Naive thymus-derived CD8-positive, alpha-beta T cell (primary cell): ENCODE data around the gene AFF3. TPM values are rescaled to one million over a fixed set of nuclear protein-coding genes. Genes with fewer than 3 reads are reported as not detected.

Experiments
- ATAC-seq, 2 donors: fragments of 150-1000 bp; cut with Tn5 transposase in 1 of 2; sonication (Bioruptor Pico), chemical (Tn5 transposase) in 1 of 2; 1 replicate in 1 of 2; 2 replicates in 1 of 2; pipeline ENCODE4 v1.10.0; 2021; ENCODE audit warnings: mild to moderate bottlenecking in 2 of 2, moderate library complexity in 2 of 2
- POLR2A ChIA-PET: fragments of 350-600 bp; sonication (Branson Sonifier 250); formaldehyde crosslinking; loops from one replicate; lab custom pipeline; 2021; ENCODE audit warnings: antibody characterized with exemption; lab: Charles Lee
- DNase-seq, 10 donors: peaks; one replicate each; pipeline versions ENCODE4 v3.0.0 to v3.0.0-alpha.2; 2020 to 2022
- H3K27ac Mint-ChIP-seq, 10 donors: one replicate each; pipeline ENCODE4 v1.8.0; 2020 to 2022; ENCODE audit warnings: mild to moderate bottlenecking in 10 of 10, mixed read lengths in 10 of 10, moderate library complexity in 4 of 10, inconsistent platforms in 1 of 10
- H3K27me3 Mint-ChIP-seq, 5 donors: one replicate each; pipeline ENCODE4 v1.8.0; 2021 to 2022; ENCODE audit warnings: mixed read lengths in 5 of 5
- H3K36me3 Mint-ChIP-seq, 3 donors: one replicate each; pipeline ENCODE4 v1.8.0; 2020 to 2022; ENCODE audit warnings: mixed read lengths in 3 of 3, mild to moderate bottlenecking in 2 of 3, inconsistent platforms in 1 of 3
- H3K4me1 Mint-ChIP-seq, 4 donors: one replicate each; pipeline ENCODE4 v1.8.0; 2021 to 2022; ENCODE audit warnings: mixed read lengths in 4 of 4
- H3K4me3 Mint-ChIP-seq, 10 donors: one replicate each; pipeline ENCODE4 v1.8.0; 2020 to 2022; ENCODE audit warnings: mild to moderate bottlenecking in 10 of 10, mixed read lengths in 10 of 10, moderate library complexity in 6 of 10, inconsistent platforms in 1 of 10
- H3K9me3 Mint-ChIP-seq, 9 donors: one replicate each; pipeline ENCODE4 v1.8.0; 2020 to 2022; ENCODE audit warnings: mixed read lengths in 9 of 9, mild to moderate bottlenecking in 3 of 9, inconsistent platforms in 1 of 9, moderate library complexity in 1 of 9
- polyA plus RNA-seq, 3 donors: library from polyadenylated mRNA; unstranded; fragments of 300-500 nt; fragmentation: Illumina TruSeq; gene quantifications; one replicate each; pipeline ENCODE4 v1.2.3, GENCODE V29; 2021
- total RNA-seq, 8 experiments: library from RNA in 2 of 8; stranded (reverse) in 2 of 8; gene quantifications; one replicate each; pipeline ENCODE4 v1.2.3 and lab custom pipeline; 2021 to 2026

The AFF3 gene, protein sequence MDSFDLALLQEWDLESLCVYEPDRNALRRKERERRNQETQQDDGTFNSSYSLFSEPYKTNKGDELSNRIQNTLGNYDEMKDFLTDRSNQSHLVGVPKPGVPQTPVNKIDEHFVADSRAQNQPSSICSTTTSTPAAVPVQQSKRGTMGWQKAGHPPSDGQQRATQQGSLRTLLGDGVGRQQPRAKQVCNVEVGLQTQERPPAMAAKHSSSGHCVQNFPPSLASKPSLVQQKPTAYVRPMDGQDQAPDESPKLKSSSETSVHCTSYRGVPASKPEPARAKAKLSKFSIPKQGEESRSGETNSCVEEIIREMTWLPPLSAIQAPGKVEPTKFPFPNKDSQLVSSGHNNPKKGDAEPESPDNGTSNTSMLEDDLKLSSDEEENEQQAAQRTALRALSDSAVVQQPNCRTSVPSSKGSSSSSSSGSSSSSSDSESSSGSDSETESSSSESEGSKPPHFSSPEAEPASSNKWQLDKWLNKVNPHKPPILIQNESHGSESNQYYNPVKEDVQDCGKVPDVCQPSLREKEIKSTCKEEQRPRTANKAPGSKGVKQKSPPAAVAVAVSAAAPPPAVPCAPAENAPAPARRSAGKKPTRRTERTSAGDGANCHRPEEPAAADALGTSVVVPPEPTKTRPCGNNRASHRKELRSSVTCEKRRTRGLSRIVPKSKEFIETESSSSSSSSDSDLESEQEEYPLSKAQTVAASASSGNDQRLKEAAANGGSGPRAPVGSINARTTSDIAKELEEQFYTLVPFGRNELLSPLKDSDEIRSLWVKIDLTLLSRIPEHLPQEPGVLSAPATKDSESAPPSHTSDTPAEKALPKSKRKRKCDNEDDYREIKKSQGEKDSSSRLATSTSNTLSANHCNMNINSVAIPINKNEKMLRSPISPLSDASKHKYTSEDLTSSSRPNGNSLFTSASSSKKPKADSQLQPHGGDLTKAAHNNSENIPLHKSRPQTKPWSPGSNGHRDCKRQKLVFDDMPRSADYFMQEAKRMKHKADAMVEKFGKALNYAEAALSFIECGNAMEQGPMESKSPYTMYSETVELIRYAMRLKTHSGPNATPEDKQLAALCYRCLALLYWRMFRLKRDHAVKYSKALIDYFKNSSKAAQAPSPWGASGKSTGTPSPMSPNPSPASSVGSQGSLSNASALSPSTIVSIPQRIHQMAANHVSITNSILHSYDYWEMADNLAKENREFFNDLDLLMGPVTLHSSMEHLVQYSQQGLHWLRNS (N-terminal part only)
- total RNA-seq (10 to 100 TPM; 10.1 to 11.9 TPM), polyA plus RNA-seq (1 to 10 TPM in 2 of 3 donors, under 1 TPM in 1; 0.50 to 2.8 (median 1.2) TPM), total RNA-seq (lab: John Stamatoyannopoulos, UW) (0.30 to 2.5 (median 1.9) reads per million in 6 experiments)

DNA sequence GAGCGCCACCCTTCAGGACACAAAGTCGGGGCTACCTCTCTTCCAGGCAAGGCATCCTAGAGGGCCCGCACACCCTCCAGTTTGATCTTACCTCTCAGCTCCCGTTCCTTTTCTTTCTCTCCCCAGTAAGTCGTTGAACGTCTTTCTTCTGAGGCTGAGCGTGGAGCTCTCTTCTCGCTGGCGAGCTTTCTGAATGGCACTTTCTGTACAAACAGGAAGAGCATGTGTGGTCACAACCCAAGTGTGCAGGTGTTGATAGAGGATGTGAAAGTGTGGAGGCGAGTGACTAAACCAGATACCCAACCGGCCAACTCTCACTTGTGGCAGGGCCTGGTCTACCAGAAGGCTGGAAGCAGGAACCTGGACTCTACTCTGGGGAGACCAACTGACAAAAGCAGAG, at the start of gene AFF3:
Gene AFF3 (minus strand): TSS at position 198 of the 400 bp plus-strand sequence. CDS start 38,136 bp downstream, outside the sequence.
- peaks cover 0 to 10% (median 0%) of the 10 kb centered on the region in 5 donors for H3K27me3 Mint-ChIP-seq
- H3K27ac Mint-ChIP-seq: peak within 1 kb of the TSS; percentile 80 to 99 (median 88)
- no peaks in the 10 kb centered on the region for H3K36me3 Mint-ChIP-seq
- DNase-seq (peak in 5 of 10 donors; percentile 11 to 64 (median 36)), ATAC-seq (peak; percentile 79 to 85)
- H3K9me3 Mint-ChIP-seq: peaks cover 0 to 11% (median 0%) of the 10 kb centered on the region in 9 donors
- peak within 1 kb of the TSS; percentile 63 to 92 (median 84) for H3K4me3 Mint-ChIP-seq
- POLR2A ChIA-PET: no interaction called here
- peaks cover 28 to 76% (median 57%) of the 10 kb centered on the region in 4 donors for H3K4me1 Mint-ChIP-seq

DNA sequence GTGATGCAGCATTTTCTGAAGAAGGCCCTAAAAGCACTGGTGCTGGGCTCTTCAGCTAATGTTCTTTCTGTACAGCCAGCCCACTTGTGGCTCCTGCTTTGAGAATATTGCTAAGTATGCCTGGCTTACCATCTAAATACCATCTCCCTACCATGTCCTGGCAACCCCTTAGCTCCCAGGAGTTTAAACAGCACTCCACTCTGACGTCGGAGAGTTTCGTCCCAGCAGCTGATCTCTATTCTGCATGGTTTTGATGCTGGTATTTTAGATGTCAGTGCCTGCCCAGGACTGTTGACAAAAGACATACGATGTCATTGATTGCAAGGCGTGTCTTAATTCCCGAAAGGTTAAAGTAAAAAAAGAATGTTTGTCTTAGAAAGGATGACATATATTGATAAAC, 47.0 kb upstream of the AFF3 start:
- peaks cover 0 to 2% (median 0%) of the 10 kb centered on the region in 5 donors for H3K27me3 Mint-ChIP-seq
- POLR2A ChIA-PET: no interaction called here
- H3K4me3 Mint-ChIP-seq: no peak overlapping the region
- DNase-seq (no peak), ATAC-seq (no peak)
- H3K9me3 Mint-ChIP-seq: no peaks in the 10 kb centered on the region
- H3K4me1 Mint-ChIP-seq: peaks cover 0 to 7% (median 0%) of the 10 kb centered on the region in 4 donors
- no peaks in the 10 kb centered on the region for H3K36me3 Mint-ChIP-seq
- H3K27ac Mint-ChIP-seq: no peak overlapping the region

DNA sequence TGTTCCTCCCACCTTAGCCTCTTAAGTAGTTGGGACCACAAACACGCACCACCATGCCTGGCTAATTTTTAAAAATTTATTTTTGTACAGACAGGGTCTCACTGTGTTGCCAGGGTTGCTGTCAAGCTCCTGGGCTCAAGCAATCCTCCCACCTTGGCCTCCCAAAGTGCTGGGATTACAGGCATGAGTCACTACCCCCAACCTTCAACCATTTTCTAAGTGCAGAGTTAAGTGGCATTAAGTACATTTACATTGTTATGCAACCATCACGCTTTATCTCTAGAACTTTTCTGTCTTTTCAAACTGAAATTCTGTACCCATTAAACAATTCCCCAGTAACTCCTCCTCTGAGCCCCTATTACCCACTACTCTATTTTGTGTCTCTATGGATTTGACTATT, 45.9 kb upstream of the AFF3 start:
- POLR2A ChIA-PET: no interaction called here
- DNase-seq (no peak), ATAC-seq (no peak)
- no peaks in the 10 kb centered on the region for H3K9me3 Mint-ChIP-seq
- H3K27ac Mint-ChIP-seq: no peak overlapping the region
- no peaks in the 10 kb centered on the region for H3K36me3 Mint-ChIP-seq
- no peak overlapping the region for H3K4me3 Mint-ChIP-seq
- peaks cover 0 to 2% (median 0%) of the 10 kb centered on the region in 5 donors for H3K27me3 Mint-ChIP-seq
- H3K4me1 Mint-ChIP-seq: peaks cover 0 to 1% (median 0%) of the 10 kb centered on the region in 4 donors

DNA sequence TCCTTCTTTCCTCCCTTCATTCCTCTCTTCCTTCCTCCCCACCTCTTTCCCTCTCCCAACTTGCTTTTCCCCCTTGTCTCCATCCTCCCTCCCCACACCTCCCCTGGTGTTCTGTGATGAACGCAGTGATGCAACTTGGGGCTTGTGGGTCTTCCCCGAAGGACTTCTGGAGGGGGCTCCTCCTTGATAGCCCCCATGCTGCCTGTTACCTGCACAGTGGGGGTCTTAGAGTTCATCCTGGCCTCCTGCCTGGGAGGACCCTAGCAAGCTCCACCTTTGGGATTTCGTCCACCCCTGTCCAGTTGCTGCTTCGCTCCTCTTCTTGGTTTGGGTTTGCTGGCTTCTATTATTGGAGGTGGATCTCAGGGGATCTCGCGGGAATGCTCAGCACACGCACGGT, 43.7 kb upstream of the AFF3 start:
- POLR2A ChIA-PET: no interaction called here
- no peak for ATAC-seq
- no peak for DNase-seq
- H3K27ac Mint-ChIP-seq: peak overlapping the region in 1 of 10 donors; percentile 22
- H3K4me3 Mint-ChIP-seq: no peak overlapping the region
- no peaks in the 10 kb centered on the region for H3K27me3 Mint-ChIP-seq
- H3K4me1 Mint-ChIP-seq: no peaks in the 10 kb centered on the region
- H3K36me3 Mint-ChIP-seq: no peaks in the 10 kb centered on the region
- H3K9me3 Mint-ChIP-seq: no peaks in the 10 kb centered on the region

GRCh38 chr2:100185516-100185915, 43.1 kb upstream of the AFF3 start:
- Mint-ChIP-seq H3K27ac (no peak overlapping the region), H3K27me3 (no peaks in the 10 kb centered on the region), H3K4me3 (no peak overlapping the region), H3K9me3 (no peaks in the 10 kb centered on the region), H3K4me1 (no peaks in the 10 kb centered on the region), H3K36me3 (no peaks in the 10 kb centered on the region)
- DNase-seq (no peak), ATAC-seq (no peak)
- POLR2A ChIA-PET: no interaction called here

GRCh38 chr2:100185105-100185504, 42.7 kb upstream of the AFF3 start:
- peaks cover 0 to 2% (median 0%) of the 10 kb centered on the region in 5 donors for H3K27me3 Mint-ChIP-seq
- no peaks in the 10 kb centered on the region for H3K4me1 Mint-ChIP-seq
- DNase-seq: no peak
- no peaks in the 10 kb centered on the region for H3K9me3 Mint-ChIP-seq
- ATAC-seq: no peak
- H3K36me3 Mint-ChIP-seq: no peaks in the 10 kb centered on the region
- H3K4me3 Mint-ChIP-seq: no peak overlapping the region
- POLR2A ChIA-PET: no interaction called here
- peak overlapping the region in 1 of 10 donors; percentile 31 for H3K27ac Mint-ChIP-seq

GRCh38 chr2:100184055-100184737, 41.8 kb upstream of the AFF3 start:
- ATAC-seq (no peak), DNase-seq (no peak)
- Mint-ChIP-seq H3K4me1 (no peaks in the 10 kb centered on the region), H3K27me3 (peaks cover 0 to 2% (median 0%) of the 10 kb centered on the region in 5 donors), H3K4me3 (no peak overlapping the region), H3K36me3 (no peaks in the 10 kb centered on the region), H3K27ac (no peak overlapping the region), H3K9me3 (no peaks in the 10 kb centered on the region)
- POLR2A ChIA-PET: no interaction called here

- Mint-ChIP-seq H3K36me3 (no peaks in the 10 kb centered on the region), H3K4me1 (no peaks in the 10 kb centered on the region), H3K27ac (no peak overlapping the region), H3K4me3 (no peak overlapping the region), H3K27me3 (peaks cover 0 to 4% (median 0%) of the 10 kb centered on the region in 5 donors), H3K9me3 (peaks cover 0 to 2% (median 0%) of the 10 kb centered on the region in 9 donors)
- ATAC-seq: no peak
- POLR2A ChIA-PET: no interaction called here
- no peak for DNase-seq
These were observed 40.3 kb upstream of the AFF3 start for GRCh38 chr2:100182494-100183361.

- Mint-ChIP-seq H3K9me3 (peaks cover 0 to 2% (median 0%) of the 10 kb centered on the region in 9 donors), H3K36me3 (no peaks in the 10 kb centered on the region), H3K4me1 (no peaks in the 10 kb centered on the region), H3K27me3 (peaks cover 0 to 4% (median 0%) of the 10 kb centered on the region in 5 donors), H3K4me3 (no peak overlapping the region), H3K27ac (no peak overlapping the region)
- no peak for DNase-seq
- ATAC-seq: no peak
- POLR2A ChIA-PET: no interaction called here
These were observed 38.1 kb upstream of the AFF3 start for GRCh38 chr2:100180503-100180902.

- POLR2A ChIA-PET: no interaction called here
- no peaks in the 10 kb centered on the region for H3K4me1 Mint-ChIP-seq
These were observed 37.4 kb upstream of the AFF3 start for GRCh38 chr2:100179806-100180205.

DNA sequence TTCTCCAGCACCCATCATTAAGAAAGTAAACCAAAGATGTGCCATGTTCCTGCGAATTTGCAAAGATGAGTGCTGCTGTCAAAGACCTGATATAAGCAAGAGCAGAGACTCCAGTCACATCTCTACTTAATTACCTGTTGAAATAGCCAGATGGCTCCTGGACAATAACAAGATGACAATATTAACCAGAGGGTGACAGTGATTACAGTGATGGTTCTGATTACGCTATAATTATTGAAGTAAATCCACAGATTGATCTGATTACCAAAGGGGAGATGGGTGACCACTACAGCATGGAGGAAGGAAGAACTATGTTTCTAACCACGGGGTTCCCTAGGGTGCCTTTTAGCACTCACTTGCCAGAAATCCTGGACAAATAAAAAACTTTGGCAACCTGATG, 36.5 kb upstream of the AFF3 start:
- H3K4me3 Mint-ChIP-seq: no peak overlapping the region
- no peaks in the 10 kb centered on the region for H3K4me1 Mint-ChIP-seq
- ATAC-seq (no peak), DNase-seq (no peak)
- peaks cover 0 to 2% (median 0%) of the 10 kb centered on the region in 9 donors for H3K9me3 Mint-ChIP-seq
- POLR2A ChIA-PET: no interaction called here
- H3K27ac Mint-ChIP-seq: no peak overlapping the region
- H3K27me3 Mint-ChIP-seq: peaks cover 0 to 4% (median 0%) of the 10 kb centered on the region in 5 donors
- no peaks in the 10 kb centered on the region for H3K36me3 Mint-ChIP-seq

More at GRCh38 chr2:100179806-100180205, 37.4 kb upstream of the AFF3 start:
- Mint-ChIP-seq H3K27ac (no peak overlapping the region), H3K9me3 (peaks cover 0 to 2% (median 0%) of the 10 kb centered on the region in 9 donors), H3K36me3 (no peaks in the 10 kb centered on the region), H3K27me3 (peaks cover 0 to 4% (median 0%) of the 10 kb centered on the region in 5 donors), H3K4me3 (no peak overlapping the region)
- DNase-seq (no peak), ATAC-seq (no peak)
